HUDEP-2 (cell line): ENCODE results near the gene ARRB2.
A peak's percentile ranks its signal among the peaks of the same experiment; 100 is the strongest.
"Not testable (repeated sequence)": the region's sequence is repeated elsewhere in the genome, so short reads cannot be mapped to it uniquely, and the experiment has no call there.

Experiments used
- DNase-seq, 76 experiments: peaks; one replicate each; lab custom pipeline; 2025; ENCODE audit not compliant: unreplicated experiment in 76 of 76; lab: John Stamatoyannopoulos, UW

ARRB2 gene

DNA sequence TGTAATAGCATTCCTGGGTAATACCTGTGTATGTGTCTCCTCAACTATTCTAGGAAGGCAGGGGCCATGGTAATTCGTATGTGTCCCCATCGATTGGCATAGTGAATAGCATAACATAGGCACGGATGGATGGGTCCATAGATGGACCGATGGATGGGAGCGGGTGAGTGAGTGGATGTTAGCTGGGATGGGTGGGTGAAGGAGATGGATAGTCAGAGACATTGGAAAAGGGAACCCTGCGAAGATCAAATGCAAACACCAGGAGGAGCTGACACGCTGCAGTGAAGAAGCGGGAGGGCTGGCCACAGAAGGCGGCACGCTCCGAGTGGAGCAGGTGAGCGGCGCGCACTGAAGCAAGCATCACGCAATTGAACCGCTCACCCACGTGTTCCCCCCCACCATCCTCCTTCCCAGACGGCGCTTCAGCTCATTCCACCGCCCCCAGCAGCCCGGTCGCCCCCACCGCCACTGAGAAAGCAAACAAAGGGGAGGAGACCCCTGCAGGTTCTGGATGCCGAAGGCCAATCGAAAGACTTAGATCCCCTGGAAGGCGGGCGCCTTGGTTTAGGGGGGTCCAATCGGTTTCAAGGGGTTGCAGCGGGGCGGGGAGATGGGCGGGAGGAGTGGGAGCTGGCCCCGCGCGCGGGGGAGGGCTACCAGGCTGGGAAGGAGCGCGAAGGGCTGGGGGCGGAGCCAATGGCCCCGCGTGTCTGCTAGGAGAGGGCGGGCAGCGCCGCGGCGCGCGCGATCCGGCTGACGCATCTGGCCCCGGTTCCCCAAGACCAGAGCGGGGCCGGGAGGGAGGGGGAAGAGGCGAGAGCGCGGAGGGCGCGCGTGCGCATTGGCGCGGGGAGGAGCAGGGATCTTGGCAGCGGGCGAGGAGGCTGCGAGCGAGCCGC is at the start of gene ARRB2:
Gene ARRB2, plus strand, starts transcription at position 839 of the 899 bp plus-strand sequence. CDS start 90 bp downstream, outside the sequence.
- peak in 75 of 76 experiments; percentile 64 to 98 (median 96) for DNase-seq

DNA sequence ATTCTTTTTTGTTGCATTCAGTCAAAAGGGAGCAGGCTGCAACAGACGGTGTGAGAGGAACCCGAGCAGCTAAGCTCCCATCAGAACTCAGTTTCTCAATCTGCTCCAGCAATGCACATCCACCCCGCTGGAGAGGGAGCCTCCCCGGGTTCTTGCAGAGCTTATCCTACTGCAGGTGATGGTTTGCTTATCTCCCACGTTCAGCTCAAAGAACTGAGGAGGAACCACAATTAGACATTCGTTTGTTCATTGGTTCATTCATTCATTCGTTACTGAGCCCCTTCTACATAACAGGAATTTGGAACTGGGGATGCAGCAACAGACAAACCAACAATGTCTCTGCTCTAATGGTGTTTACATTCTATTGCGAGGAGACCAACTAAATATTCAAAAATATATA is 46.7 kb upstream of the ARRB2 start:
- no peak for DNase-seq

DNA sequence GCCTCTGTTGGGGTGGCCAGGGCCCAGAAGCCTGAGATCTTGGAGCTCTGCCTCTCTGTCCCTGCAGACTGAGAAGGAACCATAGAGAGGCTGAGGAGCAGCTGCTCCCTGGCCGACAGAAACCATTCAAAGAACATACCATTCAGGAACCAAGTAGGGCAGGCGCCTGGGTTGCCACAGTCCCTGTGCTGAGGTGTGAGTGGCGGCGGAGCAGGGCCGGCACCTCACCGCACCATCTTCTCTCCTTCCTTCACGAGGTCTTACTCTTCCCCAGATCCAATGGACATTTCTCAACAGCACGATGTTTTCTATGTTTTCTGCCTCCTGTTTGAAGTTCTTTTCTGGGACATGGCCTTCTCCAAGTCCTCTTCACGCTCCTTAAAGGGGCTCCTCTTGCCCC is 46.2 kb upstream of the ARRB2 start:
- DNase-seq, result no peak

DNA sequence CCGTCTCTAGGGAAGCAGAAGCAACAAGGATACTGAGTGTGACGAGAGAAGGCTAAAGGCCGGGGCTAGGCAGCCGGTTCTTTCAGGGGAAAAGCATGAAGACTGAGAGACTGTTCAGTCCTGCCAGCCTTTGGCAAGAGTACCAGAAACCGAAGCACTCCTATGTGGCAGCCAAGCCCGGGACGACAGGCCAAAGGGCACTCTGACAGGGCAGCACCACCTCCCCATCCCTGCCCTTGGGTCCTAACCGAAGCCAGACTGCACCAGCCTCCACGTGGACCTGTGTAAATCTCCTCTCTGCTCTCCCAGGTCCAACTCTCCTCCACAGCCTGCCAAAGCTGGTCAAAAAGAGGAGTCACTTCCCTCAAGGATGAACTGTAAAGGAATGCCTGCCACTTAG is 45.4 kb upstream of the ARRB2 start:
- DNase-seq, result no peak

DNA sequence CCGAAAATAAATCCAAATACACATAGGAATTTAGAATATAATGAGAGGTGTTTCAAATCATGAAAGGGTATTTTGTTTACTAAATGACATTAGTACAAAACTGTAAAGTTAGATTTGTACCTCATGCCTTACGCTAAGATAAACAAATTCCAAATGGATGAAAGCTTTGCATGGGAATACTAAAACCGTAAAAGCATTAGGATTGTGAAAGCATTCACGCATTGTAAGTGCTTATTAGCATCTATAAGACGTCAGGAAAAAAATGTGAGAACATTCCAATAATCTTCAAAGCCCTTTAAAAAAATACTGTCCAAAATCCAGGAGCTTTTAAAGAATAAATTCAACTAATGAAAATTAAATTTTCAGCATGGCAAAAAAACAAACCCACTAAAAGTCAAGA is 44.1 kb upstream of the ARRB2 start:
- DNase-seq, result no peak

DNA sequence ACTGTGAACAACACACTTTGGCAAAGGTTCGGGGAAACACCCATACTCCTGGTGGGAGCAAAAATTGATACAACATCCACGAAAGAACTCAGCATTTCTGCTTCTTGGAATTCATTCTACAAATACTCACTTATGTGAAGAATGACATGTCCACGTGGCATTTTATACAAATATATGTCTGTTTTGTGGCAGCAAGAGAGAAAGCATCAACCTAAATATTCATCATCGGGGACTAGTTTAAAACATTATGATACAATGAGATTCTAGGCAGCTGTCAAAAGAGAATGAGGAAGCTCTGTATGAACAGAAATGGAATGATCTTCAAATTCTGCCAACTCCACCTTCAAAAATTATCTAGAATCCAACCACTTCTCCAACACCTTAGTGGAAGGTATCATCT is 43.3 kb upstream of the ARRB2 start:
- no peak for DNase-seq

DNA sequence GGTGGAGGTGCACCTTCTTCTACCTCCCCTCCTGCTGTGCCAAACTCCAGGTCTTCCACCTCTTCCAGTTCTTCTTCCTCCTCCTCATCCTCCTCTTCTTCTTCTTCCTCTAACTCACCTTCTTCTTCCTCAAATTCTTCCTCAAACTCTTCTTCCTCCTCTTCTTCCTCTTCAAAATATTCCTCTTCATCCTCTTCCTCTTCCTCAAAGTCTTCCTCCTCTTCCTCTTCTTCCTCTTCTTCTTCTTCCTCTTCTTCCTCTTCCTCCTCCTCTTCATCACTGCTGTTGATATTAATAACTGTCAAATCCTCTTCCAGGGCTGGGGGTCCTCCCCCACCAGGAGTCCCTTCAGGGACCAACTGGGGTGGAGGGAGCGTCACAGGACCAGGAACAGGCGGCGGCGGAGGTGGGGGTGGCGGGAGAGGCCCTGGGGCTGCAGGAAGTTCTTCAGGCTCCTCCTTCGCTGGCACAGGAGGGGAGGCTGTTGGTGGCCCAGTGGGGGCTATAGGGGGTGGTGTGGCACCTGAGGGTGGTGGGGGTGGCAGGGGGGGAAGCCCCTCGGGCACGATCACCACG is 38.3 kb upstream of the ARRB2 start:
- no peak for DNase-seq

DNA sequence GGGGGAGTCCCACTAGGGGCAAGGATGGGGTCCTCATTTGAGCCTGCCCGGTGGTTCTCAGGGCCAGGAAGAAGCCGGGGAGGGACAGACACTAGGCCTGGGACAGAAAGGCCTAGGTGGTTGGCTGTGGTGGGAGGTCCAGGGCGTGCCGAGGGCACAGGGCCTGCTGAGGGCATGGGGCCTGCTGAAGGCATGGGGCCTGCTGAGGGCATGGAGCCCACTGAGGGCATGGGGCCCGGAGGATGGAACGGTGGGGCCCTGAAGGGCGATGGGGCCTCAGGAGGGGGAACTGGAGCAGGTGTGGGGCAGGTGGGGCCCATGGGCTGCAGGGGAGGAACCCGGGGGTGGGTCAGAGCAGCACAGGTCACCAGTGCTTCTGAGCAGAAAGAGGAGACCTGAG is 37.7 kb upstream of the ARRB2 start:
- DNase-seq, result no peak

DNA sequence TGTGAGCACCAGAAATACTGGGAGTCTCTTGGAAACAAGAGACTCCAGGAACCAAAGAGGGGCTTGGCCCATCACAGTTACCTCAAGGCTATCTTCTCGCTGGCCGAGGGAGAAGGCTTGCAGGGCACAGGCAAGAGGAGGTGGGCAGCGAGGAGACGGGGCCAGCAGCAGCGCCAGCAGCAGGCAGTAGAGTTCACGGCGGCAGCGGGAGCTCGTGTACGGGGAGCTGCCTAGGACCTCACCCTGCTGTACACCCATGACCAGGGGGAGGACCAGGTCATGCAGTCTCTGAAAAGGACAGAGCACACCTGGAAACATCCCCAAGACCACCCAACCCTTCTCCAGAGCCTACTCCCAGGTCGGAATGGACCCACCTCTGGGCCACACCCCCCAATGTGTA is 37.3 kb upstream of the ARRB2 start:
- DNase-seq, result no peak

DNA sequence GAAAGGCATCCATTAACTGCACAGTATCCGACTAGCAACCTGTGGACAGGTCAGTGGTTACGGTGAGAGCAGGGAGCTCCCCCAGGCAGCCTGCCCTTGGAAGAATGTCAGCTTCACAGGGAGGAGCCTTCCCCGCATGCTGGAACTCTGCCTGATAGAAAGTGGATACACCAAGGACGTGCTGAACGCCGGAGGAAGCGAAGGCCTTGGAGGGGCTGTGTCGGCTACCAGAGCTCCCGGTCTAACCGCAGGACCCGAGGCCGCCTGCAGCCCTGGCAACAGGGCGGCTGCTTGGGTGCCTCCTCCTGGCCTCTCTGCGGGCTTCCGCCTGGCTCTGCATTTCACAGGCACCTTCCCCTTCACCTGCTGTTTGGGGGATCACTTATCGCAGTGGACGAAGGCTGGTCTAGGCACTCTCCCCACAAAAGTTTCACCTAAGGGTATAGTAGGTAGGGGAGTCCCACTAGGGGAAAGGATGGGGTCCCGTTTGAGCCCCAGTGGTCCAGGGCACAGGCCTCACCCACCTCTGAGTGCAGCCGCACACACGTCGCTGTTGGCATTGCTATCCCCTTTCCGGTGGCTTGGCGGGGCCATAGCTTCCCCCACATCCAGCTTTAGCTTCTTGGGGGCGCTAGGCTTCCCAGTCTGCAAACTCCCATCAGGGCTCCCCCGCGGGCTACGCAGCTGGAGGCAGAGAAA is 36.3 kb upstream of the ARRB2 start:
- no peak for DNase-seq

DNA sequence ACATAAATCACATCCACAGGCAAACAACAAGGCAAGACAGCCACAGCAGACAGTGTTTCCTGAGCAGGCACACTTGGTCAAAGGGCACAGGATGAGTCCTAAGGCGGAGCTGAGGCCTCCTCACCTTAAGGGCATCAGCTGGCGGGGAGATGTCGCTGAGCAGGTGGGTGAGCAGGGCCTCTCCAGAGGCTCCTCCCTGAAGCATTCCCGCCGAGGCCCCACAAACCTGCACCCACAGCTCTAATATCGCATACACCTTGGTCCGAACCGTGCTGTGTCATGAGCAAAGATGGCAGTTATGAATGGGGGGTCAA is 35.8 kb upstream of the ARRB2 start:
- DNase-seq, result no peak

DNA sequence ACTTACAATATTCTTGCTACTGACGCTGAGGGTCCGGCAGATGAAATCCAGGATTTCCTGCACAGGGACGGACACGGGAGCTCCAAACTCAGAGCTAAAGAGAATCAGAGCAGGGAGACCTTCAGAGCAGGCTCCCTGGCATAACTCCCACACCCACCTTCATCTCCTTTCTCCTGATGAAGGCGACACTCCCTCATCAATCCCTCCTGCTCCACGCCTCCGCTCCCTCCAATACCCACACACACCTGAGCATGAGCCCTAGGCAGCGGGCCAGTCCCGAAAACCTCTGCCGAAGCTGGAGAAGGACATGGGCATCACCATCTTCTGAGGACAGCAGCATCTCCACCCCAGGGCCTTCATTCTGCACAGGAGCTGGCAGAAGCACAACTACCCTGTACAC is 34.6 kb upstream of the ARRB2 start:
- DNase-seq, result no peak

DNA sequence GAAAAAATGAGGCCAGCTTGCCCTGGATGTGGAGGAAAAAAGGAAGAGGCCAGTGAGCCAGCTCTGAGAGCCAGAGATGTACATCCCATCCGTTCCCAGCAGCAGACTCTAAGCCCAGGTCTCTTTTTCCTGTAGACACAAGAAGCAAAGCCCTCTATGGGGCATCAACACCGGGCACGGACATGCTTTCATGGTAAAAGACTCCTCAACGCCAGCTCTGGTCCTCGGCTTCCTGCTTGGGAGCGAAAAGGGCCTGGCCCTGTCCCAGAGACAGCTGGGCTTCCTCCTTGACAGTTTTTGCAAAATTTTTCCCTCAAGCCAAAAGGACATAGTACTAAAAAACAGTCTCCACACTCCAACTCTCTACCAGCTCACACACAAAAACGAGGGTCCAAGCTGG is 33.6 kb upstream of the ARRB2 start:
- no peak for DNase-seq

DNA sequence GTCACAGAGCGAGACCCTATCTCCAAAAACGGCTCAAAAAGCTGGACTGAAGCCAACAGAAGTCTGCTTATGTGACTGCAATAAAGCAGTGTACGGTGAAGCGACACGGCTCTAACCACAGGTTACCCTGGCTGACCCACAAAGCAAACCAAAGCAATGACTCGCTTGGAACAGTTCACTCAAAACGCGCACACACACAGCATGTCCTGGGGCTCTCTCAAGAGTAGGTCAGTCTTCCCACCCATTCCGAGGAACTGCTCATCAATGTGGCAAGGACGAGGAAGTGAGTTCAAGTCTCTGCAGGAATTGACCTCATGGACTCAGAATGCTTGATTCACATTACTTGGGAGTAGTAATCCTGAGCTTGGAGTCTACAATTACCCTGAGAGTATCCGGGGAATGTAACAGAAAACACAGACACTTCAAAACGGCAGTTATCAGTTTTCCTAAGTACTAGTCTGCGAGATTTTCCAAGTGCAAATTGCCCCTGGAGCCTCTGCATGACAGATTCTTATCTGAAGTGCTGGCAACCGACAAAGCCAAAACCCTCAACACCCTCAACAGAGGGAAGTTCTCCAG is 31.9 kb upstream of the ARRB2 start:
- DNase-seq, result peak in 7 of 76 experiments; percentile 9 to 41 (median 18)

DNA sequence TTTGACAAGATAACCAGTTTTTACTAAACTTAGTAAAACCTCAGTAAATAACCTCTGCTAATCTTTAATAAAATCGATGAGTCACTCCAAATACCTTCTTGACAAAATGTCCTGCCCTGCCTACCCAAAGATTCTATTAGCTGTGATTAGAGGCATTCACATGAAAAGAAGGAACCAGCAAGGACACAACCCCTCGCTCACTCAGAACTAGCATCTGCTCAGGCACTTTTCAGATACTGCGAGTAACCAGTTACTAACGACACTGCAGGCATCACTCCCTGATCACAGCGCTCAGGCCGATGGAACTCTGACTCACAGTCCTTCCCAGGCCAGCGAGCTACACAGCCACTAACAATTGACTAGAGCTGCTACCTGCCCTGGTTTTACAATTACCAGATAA is 30.8 kb upstream of the ARRB2 start:
- no peak for DNase-seq

DNA sequence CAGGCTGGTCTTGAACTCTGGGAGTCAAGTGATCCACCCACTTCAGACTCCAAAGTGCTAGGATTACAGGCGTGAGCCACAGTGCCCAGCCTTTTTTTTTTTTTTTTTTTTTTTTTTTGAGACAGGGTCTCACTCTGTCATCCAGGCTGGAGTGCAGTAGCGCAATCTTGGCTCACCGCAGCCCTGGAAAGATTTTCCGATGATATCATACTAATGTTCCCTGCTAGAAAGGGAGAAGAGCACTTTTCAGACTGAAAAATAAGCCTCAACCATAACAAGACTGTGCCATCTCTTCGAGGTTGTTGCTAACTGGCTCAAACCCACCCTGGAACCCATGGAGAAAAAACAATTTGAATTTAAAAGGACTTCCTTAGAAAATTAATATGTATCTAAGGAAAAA is 26.7 kb upstream of the ARRB2 start:
- not testable (repeated sequence) for DNase-seq

DNA sequence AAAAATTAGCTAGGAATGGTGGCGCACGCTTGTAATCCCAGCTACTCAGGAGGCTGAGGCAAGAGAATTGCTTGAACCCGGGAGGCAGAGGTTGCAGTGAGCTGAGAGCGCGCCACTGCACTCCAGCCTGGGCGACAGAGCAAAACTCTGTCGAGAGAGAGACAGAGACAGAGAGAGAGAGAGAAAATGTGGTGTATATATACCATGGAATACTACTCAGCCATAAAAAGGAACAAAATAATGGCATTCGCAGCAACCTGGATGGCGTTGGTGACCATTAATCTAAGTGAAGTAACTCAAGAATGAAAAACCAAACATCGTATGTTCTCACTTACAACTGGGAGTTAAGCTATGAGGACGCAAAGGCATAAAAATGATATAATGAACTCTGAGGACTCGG is 20.6 kb upstream of the ARRB2 start:
- DNase-seq, result not testable (repeated sequence)

DNA sequence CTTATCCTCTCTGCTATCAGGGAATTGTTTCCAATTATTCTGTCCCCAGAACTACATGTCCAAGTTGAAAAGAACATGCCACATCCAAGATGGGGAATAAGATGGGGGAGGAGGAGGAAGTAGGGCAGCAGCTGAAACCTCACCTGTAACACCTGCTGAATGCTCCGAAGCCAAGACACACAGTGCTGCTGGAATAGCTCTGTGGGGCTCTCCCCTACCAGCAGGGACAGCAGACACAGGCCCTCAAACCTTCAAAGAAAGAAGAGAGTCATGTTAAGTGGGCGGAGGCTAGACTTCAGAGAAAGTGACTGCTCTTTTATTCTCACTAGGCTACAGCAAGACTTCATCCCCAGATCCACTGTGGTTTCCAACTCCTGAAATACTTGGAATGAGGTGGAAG is 19.7 kb upstream of the ARRB2 start:
- DNase-seq, result no peak

DNA sequence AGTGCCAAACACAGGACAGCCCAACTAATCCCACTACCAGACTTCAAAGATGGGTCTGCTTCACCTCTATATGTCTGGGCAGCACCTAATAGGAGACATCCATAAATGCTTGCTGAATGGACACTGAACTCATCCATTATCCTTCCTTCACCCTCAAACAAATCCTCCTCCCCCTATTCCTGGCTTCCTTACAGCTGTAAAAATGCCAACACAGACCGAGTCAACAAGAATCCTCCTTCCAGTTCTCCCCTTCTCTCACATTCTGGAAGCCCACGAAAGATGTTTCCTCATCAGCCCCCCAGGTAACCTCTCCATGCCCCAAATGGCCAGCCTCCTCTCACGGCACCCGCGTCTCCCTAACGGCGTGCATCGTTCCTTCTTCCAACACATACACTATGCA is 18.7 kb upstream of the ARRB2 start:
- no peak for DNase-seq

DNA sequence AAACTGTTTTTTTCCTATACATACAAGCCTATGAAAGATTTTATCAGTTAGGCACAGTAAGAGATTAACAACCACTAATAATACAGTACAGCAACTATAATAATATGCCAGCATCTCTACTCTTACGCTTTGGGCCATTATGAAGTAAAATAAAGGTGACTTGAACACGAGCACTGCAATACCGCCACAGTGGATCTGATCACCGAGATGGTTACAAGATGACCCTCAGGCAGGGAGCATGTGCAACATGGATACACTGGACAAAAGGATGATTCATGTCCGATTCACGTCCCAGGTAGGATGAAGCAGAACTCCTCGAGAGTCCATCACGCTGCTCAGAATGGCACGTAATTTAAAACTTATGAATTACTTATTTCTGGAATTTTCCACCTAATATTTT is 17.0 kb upstream of the ARRB2 start:
- DNase-seq, result no peak

DNA sequence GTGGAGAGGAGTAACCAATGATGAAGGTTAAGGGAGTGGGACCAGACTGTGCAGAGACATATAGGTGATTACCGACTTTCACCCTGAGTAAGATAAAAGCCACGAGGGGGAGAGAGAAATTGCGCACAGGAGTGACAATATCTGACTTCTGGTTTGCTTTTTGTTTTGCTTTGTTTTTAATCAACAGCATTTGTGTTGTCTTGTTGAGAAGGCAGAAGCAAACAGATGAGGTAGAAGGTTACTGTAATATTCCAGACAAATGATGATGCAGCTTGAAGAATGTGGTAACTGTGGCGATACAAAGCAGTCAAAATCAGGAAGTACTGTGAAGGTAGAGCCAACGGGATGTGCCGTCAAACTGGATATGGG is 14.0 kb upstream of the ARRB2 start:
- DNase-seq, result no peak
